Measurements from ENCODE around the gene LGALS3BP. TPM values are rescaled to one million over a fixed set of nuclear protein-coding genes. Genes with fewer than 3 reads are reported as not detected.

The LGALS3BP gene
- total and polyA plus RNA-seq, 7 donors, result 92.5 to 415 (median 180) TPM

DNA sequence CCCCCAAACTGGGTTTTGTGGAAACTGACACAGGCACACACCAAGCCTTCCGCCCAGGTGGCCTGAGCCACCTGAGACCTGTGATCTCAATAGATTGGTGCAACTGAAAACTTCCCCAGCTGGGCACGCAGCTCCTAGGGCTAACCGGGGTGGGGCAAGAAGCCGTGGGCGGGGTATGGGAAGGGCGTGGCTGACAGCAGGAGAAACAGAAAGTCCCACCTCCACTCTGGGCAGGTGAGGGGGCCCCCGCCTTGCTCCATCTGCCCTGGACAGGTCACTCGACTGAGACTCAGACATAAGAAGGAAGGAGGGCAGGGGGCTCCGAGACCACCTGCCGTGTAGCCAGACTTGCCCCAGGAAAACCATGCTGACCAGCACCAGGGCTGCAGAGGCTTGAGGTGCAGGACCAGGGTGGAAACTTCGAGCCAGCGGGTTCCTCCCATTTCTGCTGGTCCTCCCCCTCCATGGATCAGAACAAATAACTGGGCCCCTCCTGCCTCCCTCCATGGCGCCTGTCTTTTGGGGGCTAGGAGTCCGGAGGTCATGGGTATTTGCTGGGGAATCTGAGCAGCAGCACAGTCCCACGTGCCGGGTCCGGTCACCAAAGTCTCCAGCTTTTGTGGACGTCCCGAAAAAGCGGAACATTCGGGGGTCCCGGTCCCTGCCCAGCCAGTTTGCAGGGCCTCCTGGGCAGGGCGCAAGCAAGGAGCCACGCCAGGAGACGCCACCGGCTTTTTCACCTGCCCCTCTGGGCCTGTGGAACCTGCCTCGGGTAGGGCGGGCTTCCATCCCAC lies 55.9 kb downstream of the LGALS3BP start:
- Histone ChIP-seq H3K36me3 (no peaks in the 10 kb centered on the region), H3K4me3 (peak overlapping the region; percentile 60 to 93 (median 80)), H3K27me3 (no peaks in the 10 kb centered on the region), H3K9me3 (no peaks in the 10 kb centered on the region), H3K4me1 (peaks cover 0 to 62% (median 57%) of the 10 kb centered on the region in 4 donors), H3K27ac (peak overlapping the region; percentile 97 to 100 (median 99))
- 1 to 4% methylated on average over 28 of the region's 28 CpGs for WGBS, 2 donors
- intact Hi-C loops (cut with DNase I), result loop anchor here (2.0 to 5.0 kb wide), 2 partner anchors 41 to 57 kb away; no protein-coding TSS in a partner anchor
- peak; percentile 82 for DNase-seq
- TF ChIP-seq POLR2AphosphoS5 (IDR thresholded peaks at IDR 0.05), result peak in 1 of 4 donors; percentile 6
- TF ChIP-seq POLR2A (IDR thresholded peaks at IDR 0.05), result no peak

DNA sequence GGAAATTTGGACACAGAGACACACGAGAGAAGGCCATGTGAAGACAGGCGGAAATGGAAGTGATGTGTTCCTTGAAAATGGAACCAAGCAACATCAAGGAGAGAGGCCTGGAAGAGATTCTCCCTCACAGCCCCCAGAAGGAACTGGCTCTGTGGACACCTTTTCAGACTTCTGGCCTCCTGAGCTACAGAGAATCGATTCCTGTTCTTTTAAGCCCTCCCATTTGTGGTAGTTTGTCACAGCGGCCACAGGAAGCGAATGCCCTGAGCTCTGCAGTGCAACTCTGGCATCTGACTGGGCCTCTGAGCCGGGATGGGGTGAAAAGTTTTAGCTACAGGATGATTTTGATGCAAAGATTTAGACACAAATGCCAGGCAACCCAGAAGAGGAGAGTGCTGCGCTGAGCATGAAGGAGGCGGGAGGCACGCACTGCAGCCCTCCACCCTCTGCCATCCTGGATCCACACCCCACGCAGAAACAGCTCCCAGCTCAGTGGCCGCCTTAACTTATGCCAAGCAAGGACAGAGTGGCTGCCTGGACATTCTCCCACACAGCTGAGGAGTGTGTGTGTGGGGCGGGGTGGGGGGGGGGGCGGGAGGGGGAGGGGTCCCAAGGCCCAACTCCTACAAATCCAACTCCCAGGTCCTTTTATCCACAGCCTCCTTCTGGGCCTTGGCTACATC lies 56.8 kb downstream of the LGALS3BP start:
- TF ChIP-seq, protein P1, sequence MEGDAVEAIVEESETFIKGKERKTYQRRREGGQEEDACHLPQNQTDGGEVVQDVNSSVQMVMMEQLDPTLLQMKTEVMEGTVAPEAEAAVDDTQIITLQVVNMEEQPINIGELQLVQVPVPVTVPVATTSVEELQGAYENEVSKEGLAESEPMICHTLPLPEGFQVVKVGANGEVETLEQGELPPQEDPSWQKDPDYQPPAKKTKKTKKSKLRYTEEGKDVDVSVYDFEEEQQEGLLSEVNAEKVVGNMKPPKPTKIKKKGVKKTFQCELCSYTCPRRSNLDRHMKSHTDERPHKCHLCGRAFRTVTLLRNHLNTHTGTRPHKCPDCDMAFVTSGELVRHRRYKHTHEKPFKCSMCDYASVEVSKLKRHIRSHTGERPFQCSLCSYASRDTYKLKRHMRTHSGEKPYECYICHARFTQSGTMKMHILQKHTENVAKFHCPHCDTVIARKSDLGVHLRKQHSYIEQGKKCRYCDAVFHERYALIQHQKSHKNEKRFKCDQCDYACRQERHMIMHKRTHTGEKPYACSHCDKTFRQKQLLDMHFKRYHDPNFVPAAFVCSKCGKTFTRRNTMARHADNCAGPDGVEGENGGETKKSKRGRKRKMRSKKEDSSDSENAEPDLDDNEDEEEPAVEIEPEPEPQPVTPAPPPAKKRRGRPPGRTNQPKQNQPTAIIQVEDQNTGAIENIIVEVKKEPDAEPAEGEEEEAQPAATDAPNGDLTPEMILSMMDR (IDR thresholded peaks at IDR 0.05), result no peak
- no peak for TF ChIP-seq EP300 (IDR thresholded peaks at IDR 0.05)
- TF ChIP-seq POLR2AphosphoS5 (IDR thresholded peaks at IDR 0.05), result no peak
- TF ChIP-seq POLR2A (IDR thresholded peaks at IDR 0.05), result no peak
- peak overlapping the region; percentile 60 to 93 (median 80) for H3K4me3 ChIP-seq
- DNase-seq, result no peak
- peak overlapping the region; percentile 97 to 100 (median 99) for H3K27ac ChIP-seq
- peaks cover 0 to 71% (median 66%) of the 10 kb centered on the region in 4 donors for H3K4me1 ChIP-seq
- intact Hi-C loops (cut with DNase I), result loop anchor here (2.0 to 5.0 kb wide), 2 partner anchors 40 to 56 kb away; no protein-coding TSS in a partner anchor
- 70 to 83% methylated on average over 11 to 12 of the region's 13 CpGs for WGBS, 2 donors
- no peaks in the 10 kb centered on the region for H3K27me3 ChIP-seq
- no peaks in the 10 kb centered on the region for H3K9me3 ChIP-seq
- H3K36me3 ChIP-seq, result no peaks in the 10 kb centered on the region

DNA sequence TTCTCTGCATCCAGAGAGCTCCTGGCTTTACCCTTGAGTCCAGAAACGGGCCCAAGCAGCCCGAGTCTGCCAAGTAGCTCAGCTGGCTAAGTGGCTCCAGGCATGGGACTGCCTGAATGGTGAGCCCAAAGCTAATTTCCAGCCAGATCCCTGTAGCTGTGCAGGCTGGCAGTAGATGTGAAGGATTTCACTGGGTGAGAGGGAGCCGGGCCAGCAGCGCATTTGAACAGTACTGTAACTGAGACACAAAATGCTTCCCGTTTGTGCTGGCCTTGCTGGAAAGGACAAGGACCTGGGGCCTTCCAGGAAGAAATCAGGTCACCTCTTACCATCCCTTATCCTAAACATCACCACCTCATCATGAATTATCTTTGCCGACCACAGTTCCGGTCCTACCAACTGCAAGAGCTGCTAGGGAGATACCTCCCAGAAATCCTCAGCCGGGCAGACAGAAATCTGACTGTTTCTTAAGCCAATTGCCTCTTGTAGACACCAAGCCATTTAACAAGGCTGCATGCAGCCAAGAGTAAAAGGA lies 58.2 kb downstream of the LGALS3BP start:
- H3K9me3 ChIP-seq, result no peaks in the 10 kb centered on the region
- intact Hi-C loops (cut with DNase I), result loop anchor here (5.0 kb wide), 1 partner anchor 54 kb away; no protein-coding TSS in a partner anchor
- H3K36me3 ChIP-seq, result no peaks in the 10 kb centered on the region
- WGBS, 2 donors, result 77 to 87% methylated on average over 8 of the region's 8 CpGs
- peak; percentile 89 for DNase-seq
- no peaks in the 10 kb centered on the region for H3K27me3 ChIP-seq
- peaks cover 0 to 83% (median 76%) of the 10 kb centered on the region in 4 donors for H3K4me1 ChIP-seq
- TF ChIP-seq EP300 (IDR thresholded peaks at IDR 0.05), result no peak
- peak in 2 of 4 donors; percentile 26 to 31 for TF ChIP-seq POLR2AphosphoS5 (IDR thresholded peaks at IDR 0.05)
- peak overlapping the region in 2 of 4 donors; percentile 85 to 93 for H3K4me3 ChIP-seq
- H3K27ac ChIP-seq, result peak overlapping the region; percentile 97 to 100 (median 99)

Other genes starting within 250 kb of the LGALS3BP start
- 10 to 100 TPM; 26.7 to 38.5 (median 35.2) TPM for gene CYTH1, start 197.7 kb downstream of the LGALS3BP start, total RNA-seq
- 10 to 100 TPM; 56.5 to 83.8 (median 64.3) TPM for gene CYTH1, start 197.7 kb downstream of the LGALS3BP start, polyA plus RNA-seq
- 10 to 100 TPM; 18.5 to 49.3 (median 35.9) TPM for gene USP36, start 139.1 kb downstream of the LGALS3BP start, total RNA-seq
- 10 to 100 TPM in 2 of 3 donors, 1 to 10 TPM in 1; 6.7 to 28.6 (median 13.8) TPM for gene USP36, start 139.1 kb downstream of the LGALS3BP start, polyA plus RNA-seq
- gene CEP295NL, start 76.7 kb downstream of the LGALS3BP start, total RNA-seq, result 10 to 100 TPM in 1 of 4 donors, 1 to 10 TPM in 3; 1.3 to 13.8 (median 2.3) TPM
- under 1 TPM in 1 of 3 donors, not detected in 2; 0.89 TPM for gene CEP295NL, start 76.7 kb downstream of the LGALS3BP start, polyA plus RNA-seq
- gene TIMP2, start 54.5 kb downstream of the LGALS3BP start, total RNA-seq, result 100 to 1,000 TPM; 142 to 227 (median 151) TPM
- 10 to 100 TPM; 16.4 to 58.8 (median 47.4) TPM for gene TIMP2, start 54.5 kb downstream of the LGALS3BP start, polyA plus RNA-seq
- 10 to 100 TPM; 11.1 to 19.1 (median 13.4) TPM for gene CANT1, start 29.8 kb upstream of the LGALS3BP start, total RNA-seq
- 100 to 1,000 TPM in 1 of 3 donors, 10 to 100 TPM in 2; 51.1 to 132 (median 60.3) TPM for gene CANT1, start 29.8 kb upstream of the LGALS3BP start, polyA plus RNA-seq
- gene C1QTNF1, start 44.2 kb upstream of the LGALS3BP start, total RNA-seq, result 10 to 100 TPM; 14.8 to 31.4 (median 26.2) TPM
- 10 to 100 TPM in 1 of 3 donors, 1 to 10 TPM in 2; 1.4 to 34.6 (median 4.8) TPM for gene C1QTNF1, start 44.2 kb upstream of the LGALS3BP start, polyA plus RNA-seq
- 10 to 100 TPM; 14.3 to 26.3 (median 14.4) TPM for gene ENGASE, start 94.9 kb upstream of the LGALS3BP start, total RNA-seq
- 10 to 100 TPM in 2 of 3 donors, 1 to 10 TPM in 1; 7.2 to 55.9 (median 10.6) TPM for gene ENGASE, start 94.9 kb upstream of the LGALS3BP start, polyA plus RNA-seq

Measured in sigmoid colon (tissue), 7 donors.